GM19397 (cell line): ENCODE measurements around the gene FOXO3.
"Not testable (repeated sequence)": the region's sequence is repeated elsewhere in the genome, so short reads cannot be mapped to it uniquely, and the experiment has no call there.

Experiments used
- ATAC-seq: cut with Tn5 transposase; IDR thresholded peaks from one replicate; pipeline ENCODE4 v1.9.1; 2021; ENCODE audit warnings: mild to moderate bottlenecking, moderate library complexity; ENCODE audit not compliant: unreplicated experiment

Gene FOXO3

GRCh38 chr6:108677894-108678293 lies 117.2 kb downstream of the FOXO3 start:
- no peak for ATAC-seq

GRCh38 chr6:108680314-108680713 lies 119.6 kb downstream of the FOXO3 start:
- not testable (repeated sequence) for ATAC-seq

GRCh38 chr6:108681721-108682120 lies 121.0 kb downstream of the FOXO3 start:
- not testable (repeated sequence) for ATAC-seq

GRCh38 chr6:108682383-108683119 lies 121.8 kb downstream of the FOXO3 start:
- not testable (repeated sequence) for ATAC-seq

- not testable (repeated sequence) for ATAC-seq
These were observed 123.3 kb downstream of the FOXO3 start for GRCh38 chr6:108683976-108684375.

- ATAC-seq = no peak
These were observed 124.1 kb downstream of the FOXO3 start for GRCh38 chr6:108684771-108685329.

- no peak for ATAC-seq
These were observed 125.3 kb downstream of the FOXO3 start for GRCh38 chr6:108685970-108686369.

- no peak for ATAC-seq
These were observed 126.2 kb downstream of the FOXO3 start for GRCh38 chr6:108686896-108687295.

- ATAC-seq = no peak
These were observed 127.2 kb downstream of the FOXO3 start for GRCh38 chr6:108687921-108688320.

GRCh38 chr6:108689272-108690161 lies 128.8 kb downstream of the FOXO3 start:
- no peak for ATAC-seq

GRCh38 chr6:108690326-108691049 lies 129.8 kb downstream of the FOXO3 start:
- no peak for ATAC-seq

GRCh38 chr6:108693430-108694154 lies 132.9 kb downstream of the FOXO3 start:
- ATAC-seq = no peak

GRCh38 chr6:108694816-108695215 lies 134.1 kb downstream of the FOXO3 start:
- no peak for ATAC-seq

- ATAC-seq = no peak
These were observed 136.9 kb downstream of the FOXO3 start for GRCh38 chr6:108697561-108698161.

GRCh38 chr6:108698593-108699289 lies 138.0 kb downstream of the FOXO3 start:
- no peak for ATAC-seq

GRCh38 chr6:108699290-108700041 lies 138.7 kb downstream of the FOXO3 start:
- ATAC-seq = no peak

- no peak for ATAC-seq
These were observed 141.6 kb downstream of the FOXO3 start for GRCh38 chr6:108702106-108702851.

GRCh38 chr6:108706649-108707048 lies 145.9 kb downstream of the FOXO3 start:
- no peak for ATAC-seq
